ENCODE results near the gene ZNF48.
A peak's percentile ranks its signal among the peaks of the same experiment; 100 is the strongest.

The ZNF48 gene

GRCh38 chr16:30407102-30407803 lies 12.0 kb downstream of the ZNF48 start, which contains the start of gene ZNF771:
Gene ZNF771, plus strand, starts transcription at chr16:30407606. Its CDS starts 448 bp downstream, at chr16:30408054.
- H3K36me3 ChIP-seq (replicated peaks; ENCODE audit: insufficient read depth, low read length), result no peaks in the 10 kb centered on the region
- peak within 1 kb of the TSS; percentile 74 for H3K9ac ChIP-seq (ENCODE audit: low read length)
- TF ChIP-seq EZH2phosphoT487 (IDR thresholded peaks at IDR 0.05; ENCODE audit: low read length) (no peak), CTCF (IDR thresholded peaks at IDR 0.05; ENCODE audit: low read length) (no peak), EZH2 (optimal IDR thresholded peaks at IDR 0.05; ENCODE audit: low read depth, low read length) (no peak)
- H3F3A ChIP-seq (ENCODE audit: insufficient read depth, low read length), result no peaks in the 10 kb centered on the region
- H3K4me3 ChIP-seq (ENCODE audit: low read length), result peak within 1 kb of the TSS; percentile 77
- peaks cover 16% of the 10 kb centered on the region for H3K4me1 ChIP-seq (ENCODE audit: low read length)
- H3K9me2 ChIP-seq (replicated peaks; ENCODE audit: insufficient read depth, low read length), result no peaks in the 10 kb centered on the region
- peak within 1 kb of the TSS; percentile 87 for H3K4me2 ChIP-seq (ENCODE audit: low read depth, low read length)
- peak; percentile 94 for DNase-seq
- H3K79me2 ChIP-seq (ENCODE audit: low read length), result peaks cover 22% of the 10 kb centered on the region
- no peaks in the 10 kb centered on the region for H3K9me3 ChIP-seq (replicated peaks; ENCODE audit: insufficient read depth, low read length)
- peak within 1 kb of the TSS; percentile 83 for H2AFZ ChIP-seq (ENCODE audit: low read length)
- peak within 1 kb of the TSS; percentile 55; the same call in 1 of the 2 replicates for H3K27ac ChIP-seq (ENCODE audit: low read length)
- H3K27me3 ChIP-seq (replicated peaks; ENCODE audit: insufficient read depth, low read length), result no peaks in the 10 kb centered on the region
- no peaks in the 10 kb centered on the region for H4K20me1 ChIP-seq (ENCODE audit: insufficient read depth, low read length)

DNA sequence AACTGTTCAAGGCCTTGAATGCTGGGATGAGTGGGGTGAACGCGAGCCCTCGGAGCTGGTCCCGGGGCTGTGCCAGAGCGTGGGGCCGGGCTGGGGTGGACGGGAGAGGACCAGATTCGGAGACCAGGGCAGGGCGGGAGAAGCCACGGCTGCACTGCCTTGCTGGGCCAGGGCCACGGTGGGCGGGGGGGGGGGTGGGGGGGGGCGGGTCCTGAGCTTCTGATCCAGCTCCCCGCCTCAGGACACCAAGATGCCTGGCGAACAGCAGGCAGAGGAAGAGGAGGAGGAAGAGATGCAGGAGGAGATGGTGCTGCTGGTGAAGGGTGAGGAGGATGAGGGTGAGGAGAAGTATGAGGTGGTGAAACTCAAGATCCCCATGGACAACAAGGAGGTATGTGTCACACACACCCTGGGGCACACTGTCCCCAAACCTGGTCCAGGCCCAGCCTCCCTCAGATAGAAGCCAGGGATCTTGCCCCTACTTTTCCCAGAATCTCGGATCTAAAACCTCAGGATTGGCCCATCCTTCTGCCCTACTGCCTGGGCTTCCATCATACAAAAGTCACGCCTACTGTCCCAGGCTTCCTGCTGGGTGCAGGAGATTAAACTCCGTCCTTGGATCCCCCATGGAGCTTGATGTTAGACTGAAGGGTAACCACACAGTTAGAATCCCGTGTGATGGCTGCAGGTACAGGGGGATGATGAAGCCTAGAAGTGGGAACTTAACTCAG lies 12.7 kb downstream of the ZNF48 start:
- Histone ChIP-seq H2AFZ (ENCODE audit: low read length) (peak overlapping the region; percentile 83), H3K9me2 (replicated peaks; ENCODE audit: insufficient read depth, low read length) (no peaks in the 10 kb centered on the region), H3F3A (ENCODE audit: insufficient read depth, low read length) (no peaks in the 10 kb centered on the region), H3K27ac (ENCODE audit: low read length) (peak overlapping the region; percentile 55; the same call in 1 of the 2 replicates), H3K79me2 (ENCODE audit: low read length) (peaks cover 25% of the 10 kb centered on the region), H3K9me3 (replicated peaks; ENCODE audit: insufficient read depth, low read length) (no peaks in the 10 kb centered on the region), H3K4me1 (ENCODE audit: low read length) (peaks cover 16% of the 10 kb centered on the region), H3K9ac (ENCODE audit: low read length) (peak overlapping the region; percentile 74), H3K4me2 (ENCODE audit: low read depth, low read length) (peak overlapping the region; percentile 87), H3K36me3 (replicated peaks; ENCODE audit: insufficient read depth, low read length) (0 out of 2 replicates have a peak, but pooled peaks cover 1% of the 10 kb centered on the region), H3K4me3 (ENCODE audit: low read length) (peak overlapping the region; percentile 77), H3K27me3 (replicated peaks; ENCODE audit: insufficient read depth, low read length) (no peaks in the 10 kb centered on the region), H4K20me1 (ENCODE audit: insufficient read depth, low read length) (no peaks in the 10 kb centered on the region)
- TF ChIP-seq EZH2 (optimal IDR thresholded peaks at IDR 0.05; ENCODE audit: low read depth, low read length), result no peak
- TF ChIP-seq EZH2phosphoT487 (IDR thresholded peaks at IDR 0.05; ENCODE audit: low read length), result no peak
- TF ChIP-seq CTCF (IDR thresholded peaks at IDR 0.05; ENCODE audit: low read length), result no peak
- no peak for DNase-seq

- H3K4me2 ChIP-seq (ENCODE audit: low read depth, low read length), result peak overlapping the region; percentile 12; the same call in 1 of the 2 replicates
Measured at GRCh38 chr16:30409125-30410060, 14.2 kb downstream of the ZNF48 start.

More at GRCh38 chr16:30409125-30410060, 14.2 kb downstream of the ZNF48 start:
- H2AFZ ChIP-seq (ENCODE audit: low read length), result no peak overlapping the region
- no peaks in the 10 kb centered on the region for H4K20me1 ChIP-seq (ENCODE audit: insufficient read depth, low read length)
- DNase-seq, result peak; percentile 85
- no peaks in the 10 kb centered on the region for H3K9me3 ChIP-seq (replicated peaks; ENCODE audit: insufficient read depth, low read length)
- H3K4me1 ChIP-seq (ENCODE audit: low read length), result peaks cover 16% of the 10 kb centered on the region
- 0 out of 2 replicates have a peak, but pooled peaks cover 4% of the 10 kb centered on the region for H3K36me3 ChIP-seq (replicated peaks; ENCODE audit: insufficient read depth, low read length)
- no peaks in the 10 kb centered on the region for H3K27me3 ChIP-seq (replicated peaks; ENCODE audit: insufficient read depth, low read length)
- H3K79me2 ChIP-seq (ENCODE audit: low read length), result peaks cover 25% of the 10 kb centered on the region
- H3K4me3 ChIP-seq (ENCODE audit: low read length), result no peak overlapping the region
- TF ChIP-seq EZH2 (optimal IDR thresholded peaks at IDR 0.05; ENCODE audit: low read depth, low read length), result no peak
- peak; percentile 91 for TF ChIP-seq CTCF (IDR thresholded peaks at IDR 0.05; ENCODE audit: low read length)
- H3F3A ChIP-seq (ENCODE audit: insufficient read depth, low read length), result no peaks in the 10 kb centered on the region
- no peak overlapping the region for H3K27ac ChIP-seq (ENCODE audit: low read length)
- no peaks in the 10 kb centered on the region for H3K9me2 ChIP-seq (replicated peaks; ENCODE audit: insufficient read depth, low read length)
- H3K9ac ChIP-seq (ENCODE audit: low read length), result no peak overlapping the region
